Calu3 (cell line): ENCODE data around the gene MSI2. TPM values are rescaled to one million over a fixed set of nuclear protein-coding genes. Genes with fewer than 3 reads are reported as not detected.

Source experiments
- BruUV-seq: library from RNA; stranded (reverse); fragments of 400-500 nt; replicated peaks from 2 replicates; lab custom pipeline; 2021; lab: Mats Ljungman, UMichigan
- CTCF ChIA-PET: fragments of 300-600 bp; sonication (Branson Sonifier 250); formaldehyde crosslinking; loops from one replicate; lab custom pipeline; 2022; ENCODE audit warnings: antibody characterized with exemption; lab: Charles Lee
- DNase-seq: peaks from one replicate; pipeline ENCODE4 v3.0.0; 2022
- H3K27ac Mint-ChIP-seq: one replicate; pipeline ENCODE4 v1.8.0; 2022; ENCODE audit warnings: mixed read lengths; ENCODE audit not compliant: unreplicated experiment
- H3K27me3 Mint-ChIP-seq: one replicate; pipeline ENCODE4 v1.8.0; 2022; ENCODE audit warnings: mixed read lengths; ENCODE audit not compliant: unreplicated experiment
- H3K36me3 Mint-ChIP-seq: one replicate; pipeline ENCODE4 v1.8.0; 2022; ENCODE audit warnings: mild to moderate bottlenecking, moderate library complexity, mixed read lengths; ENCODE audit not compliant: insufficient read depth, unreplicated experiment
- H3K4me1 Mint-ChIP-seq: one replicate; pipeline ENCODE4 v1.8.0; 2022; ENCODE audit warnings: mild to moderate bottlenecking, low read depth, mixed read lengths; ENCODE audit not compliant: unreplicated experiment
- H3K4me3 Mint-ChIP-seq: one replicate; pipeline ENCODE4 v1.8.0; 2022; ENCODE audit warnings: mild to moderate bottlenecking, low read depth, moderate library complexity, mixed read lengths; ENCODE audit not compliant: unreplicated experiment
- H3K9me3 Mint-ChIP-seq: one replicate; pipeline ENCODE4 v1.8.0; 2022; ENCODE audit warnings: low read depth, mixed read lengths; ENCODE audit not compliant: unreplicated experiment
- intact Hi-C: fragments of 100-400 bp; cut with micrococcal nuclease; formaldehyde crosslinking; loops from one replicate; pipeline ENCODE4 v1.10.0; 2022; ENCODE audit not compliant: unreplicated experiment
- total RNA-seq: library from RNA; stranded (reverse); gene quantifications from 2 replicates; pipeline ENCODE4 v1.2.3, GENCODE V29; 2022
- TF ChIP-seq, protein P1 (sequence below): fragments of 200-600 bp; IDR thresholded peaks from one replicate; pipeline ENCODE4 v1.8.0; 2022; ENCODE audit warnings: antibody characterized with exemption; ENCODE audit not compliant: unreplicated experiment

The MSI2 gene
- total RNA-seq, 1 experiment from 2014 or later, result 66.4 TPM

- H3K36me3 Mint-ChIP-seq, result no peaks in the 10 kb centered on the region
- CTCF ChIA-PET, result no interaction called here
- no peaks in the 10 kb centered on the region for H3K9me3 Mint-ChIP-seq
- no peaks in the 10 kb centered on the region for H3K27me3 Mint-ChIP-seq
- intact Hi-C loops, result no loop called here
- no TSS peak for BruUV-seq
- TF ChIP-seq, protein P1, sequence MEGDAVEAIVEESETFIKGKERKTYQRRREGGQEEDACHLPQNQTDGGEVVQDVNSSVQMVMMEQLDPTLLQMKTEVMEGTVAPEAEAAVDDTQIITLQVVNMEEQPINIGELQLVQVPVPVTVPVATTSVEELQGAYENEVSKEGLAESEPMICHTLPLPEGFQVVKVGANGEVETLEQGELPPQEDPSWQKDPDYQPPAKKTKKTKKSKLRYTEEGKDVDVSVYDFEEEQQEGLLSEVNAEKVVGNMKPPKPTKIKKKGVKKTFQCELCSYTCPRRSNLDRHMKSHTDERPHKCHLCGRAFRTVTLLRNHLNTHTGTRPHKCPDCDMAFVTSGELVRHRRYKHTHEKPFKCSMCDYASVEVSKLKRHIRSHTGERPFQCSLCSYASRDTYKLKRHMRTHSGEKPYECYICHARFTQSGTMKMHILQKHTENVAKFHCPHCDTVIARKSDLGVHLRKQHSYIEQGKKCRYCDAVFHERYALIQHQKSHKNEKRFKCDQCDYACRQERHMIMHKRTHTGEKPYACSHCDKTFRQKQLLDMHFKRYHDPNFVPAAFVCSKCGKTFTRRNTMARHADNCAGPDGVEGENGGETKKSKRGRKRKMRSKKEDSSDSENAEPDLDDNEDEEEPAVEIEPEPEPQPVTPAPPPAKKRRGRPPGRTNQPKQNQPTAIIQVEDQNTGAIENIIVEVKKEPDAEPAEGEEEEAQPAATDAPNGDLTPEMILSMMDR, result no peak
- H3K4me3 Mint-ChIP-seq, result no peak overlapping the region
- H3K4me1 Mint-ChIP-seq, result peaks cover 9% of the 10 kb centered on the region
- no peak for DNase-seq
- H3K27ac Mint-ChIP-seq, result no peak overlapping the region
Observed at GRCh38 chr17:57624386-57624785, 368.1 kb downstream of the MSI2 start.

DNA sequence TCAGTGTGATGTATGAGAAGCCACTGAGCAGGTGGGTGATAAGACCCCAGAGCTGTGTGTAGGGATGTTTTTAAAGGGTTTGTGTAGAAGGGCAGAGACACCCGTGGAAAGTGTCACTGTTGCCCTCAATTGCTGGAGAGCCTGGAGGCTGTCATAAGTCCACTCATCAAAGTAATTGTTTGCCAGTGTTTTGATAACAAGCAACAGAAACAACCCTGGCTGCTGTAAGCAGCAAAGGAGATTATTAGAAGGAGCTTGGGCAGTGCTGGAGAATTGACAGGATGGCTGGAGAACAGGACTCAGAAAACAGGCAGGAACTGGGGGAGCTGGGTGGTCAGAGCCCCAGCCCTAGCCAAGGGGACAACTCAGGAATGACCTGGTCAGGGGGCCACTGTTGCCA, 369.2 kb downstream of the MSI2 start:
- TF ChIP-seq, protein P1, result no peak
- intact Hi-C loops, result no loop called here
- CTCF ChIA-PET, result no interaction called here
- no peaks in the 10 kb centered on the region for H3K36me3 Mint-ChIP-seq
- no peaks in the 10 kb centered on the region for H3K27me3 Mint-ChIP-seq
- H3K9me3 Mint-ChIP-seq, result no peaks in the 10 kb centered on the region
- H3K4me3 Mint-ChIP-seq, result no peak overlapping the region
- BruUV-seq, result no TSS peak
- peaks cover 9% of the 10 kb centered on the region for H3K4me1 Mint-ChIP-seq
- DNase-seq, result no peak
- H3K27ac Mint-ChIP-seq, result no peak overlapping the region

- Mint-ChIP-seq H3K27me3 (no peaks in the 10 kb centered on the region), H3K4me1 (peaks cover 9% of the 10 kb centered on the region), H3K27ac (no peak overlapping the region), H3K9me3 (no peaks in the 10 kb centered on the region), H3K36me3 (no peaks in the 10 kb centered on the region), H3K4me3 (no peak overlapping the region)
- TF ChIP-seq, protein P1, result no peak
- no TSS peak for BruUV-seq
- no peak for DNase-seq
- CTCF ChIA-PET, result no interaction called here
- intact Hi-C loops, result no loop called here
Observed at GRCh38 chr17:57625957-57626356, 369.6 kb downstream of the MSI2 start.

- CTCF ChIA-PET, result no interaction called here
- Mint-ChIP-seq H3K27ac (no peak overlapping the region), H3K36me3 (no peaks in the 10 kb centered on the region), H3K4me1 (peaks cover 9% of the 10 kb centered on the region), H3K27me3 (no peaks in the 10 kb centered on the region), H3K9me3 (no peaks in the 10 kb centered on the region), H3K4me3 (no peak overlapping the region)
- intact Hi-C loops, result no loop called here
- no TSS peak for BruUV-seq
- TF ChIP-seq, protein P1, result no peak
- no peak for DNase-seq
Observed at GRCh38 chr17:57626520-57627210, 370.3 kb downstream of the MSI2 start.
